ENCODE measurements around the gene ZNF688. TPM values are rescaled to one million over a fixed set of nuclear protein-coding genes. Genes with fewer than 3 reads are reported as not detected.
A peak's percentile ranks its signal among the peaks of the same experiment; 100 is the strongest.

Gene ZNF688
- total and polyA plus RNA-seq, 9 of the 15 experiments (the other 6 are each of a cell fraction or from before 2014, with no cell fraction given), result 0.48 to 12.9 (median 4.5) TPM

- H3K27ac ChIP-seq (ENCODE audit: extremely low read depth, low read depth, low read length), result no peak overlapping the region
- no peak overlapping the region for H3K4me3 ChIP-seq
- intact Hi-C loops (cut with micrococcal nuclease), result no loop called here
- no peaks in the 10 kb centered on the region for H3K79me2 ChIP-seq (ENCODE audit: control insufficient read depth, insufficient read depth, low read length)
- no peak overlapping the region; a peak in 1 of 4 replicates for H3K9ac ChIP-seq (ENCODE audit: insufficient read depth in 1 of 2, low read depth in 2 of 2, low read length in 2 of 2)
- H3K4me2 ChIP-seq (ENCODE audit: insufficient read depth, low read length), result no peak overlapping the region
- peaks cover 5% of the 10 kb centered on the region; the same call in 1 of the 2 replicates for H4K20me1 ChIP-seq (replicated peaks; ENCODE audit: control insufficient read depth, insufficient read depth, low read length)
- no peaks in the 10 kb centered on the region for H3K9me1 ChIP-seq (ENCODE audit: control insufficient read depth, insufficient read depth, low read length)
- FAIRE-seq (no peak), ATAC-seq (no peak), DNase-seq (ENCODE audit: extremely low read depth in 1 of 4, low spot score in 3 of 4) (no peak)
- H3K27me3 ChIP-seq (ENCODE audit: control insufficient read depth in 2 of 2, insufficient read depth in 2 of 2, low read length in 2 of 2), result no peaks in the 10 kb centered on the region
- TF ChIP-seq ZNF592 (IDR thresholded peaks at IDR 0.05) (no peak), ELF4 (CRISPR knock-in tag; IDR thresholded peaks at IDR 0.05) (no peak), MLLT1 (IDR thresholded peaks at IDR 0.05) (peak in 1 of 2 experiments; percentile 34; a peak in 1 of 4 replicates), ILK (tag; IDR thresholded peaks at IDR 0.05; ENCODE audit: borderline replicate concordance, low read depth) (no peak)
- no peaks in the 10 kb centered on the region for H3K9me3 ChIP-seq (replicated peaks; ENCODE audit: control insufficient read depth, insufficient read depth, low read depth, low read length)
- in situ Hi-C loops (cut with MboI), result no loop called here
- no peak overlapping the region for H2AFZ ChIP-seq (ENCODE audit: low read depth, low read length)
- POLR2A ChIA-PET, result interaction anchor here (0.6 to 2.4 kb wide), 4 partner anchors 9 to 74 kb away, joined by 3 to 14 read pairs (median 7); partner anchors contain the start of genes ZNF747 and ZNF764
- 54% methylated on average over 8 of the region's 8 CpGs for WGBS (ENCODE audit: insufficient coverage, low coverage, missing lambda C conversion rate)
- H3K4me1 ChIP-seq (replicated peaks in 1 of 2; ENCODE audit: control insufficient read depth in 2 of 2, insufficient read depth in 2 of 2, low read length in 2 of 2), result peaks cover 13 to 33% of the 10 kb centered on the region in 2 experiments; a peak in 4 of 5 replicates
- no TSS peak for BruUV-seq (replicated peaks)
- CTCF ChIA-PET (ENCODE audit: low intra/inter-chr PET ratio), result no interaction called here
- no peaks in the 10 kb centered on the region for H3K36me3 ChIP-seq (ENCODE audit: control insufficient read depth, insufficient read depth, low read length)
Measured at GRCh38 chr16:30546115-30546514, 25.4 kb downstream of the ZNF688 start.
